Stomach (tissue), 4 donors: ENCODE measurements around the gene GALP.

ENCODE experiments used
- POLR2AphosphoS5 ChIP-seq, 3 donors: sonication (generic); formaldehyde crosslinking; IDR thresholded peaks; one replicate each; pipeline ENCODE4 v1.6.1; 2016; ENCODE audit warnings: antibody characterized with exemption in 3 of 3
- TF ChIP-seq, protein P1 (sequence below), 7 experiments: fragments of 450-650 bp in 4 of 7; fragments of 200-600 bp in 3 of 7; sonication (generic) in 3 of 7; IDR thresholded peaks; one replicate each; pipeline ENCODE4 v1.5.1; 2016 to 2019; ENCODE audit warnings: antibody characterized with exemption in 7 of 7, control low read depth in 2 of 7, mild to moderate bottlenecking in 1 of 7

DNA sequence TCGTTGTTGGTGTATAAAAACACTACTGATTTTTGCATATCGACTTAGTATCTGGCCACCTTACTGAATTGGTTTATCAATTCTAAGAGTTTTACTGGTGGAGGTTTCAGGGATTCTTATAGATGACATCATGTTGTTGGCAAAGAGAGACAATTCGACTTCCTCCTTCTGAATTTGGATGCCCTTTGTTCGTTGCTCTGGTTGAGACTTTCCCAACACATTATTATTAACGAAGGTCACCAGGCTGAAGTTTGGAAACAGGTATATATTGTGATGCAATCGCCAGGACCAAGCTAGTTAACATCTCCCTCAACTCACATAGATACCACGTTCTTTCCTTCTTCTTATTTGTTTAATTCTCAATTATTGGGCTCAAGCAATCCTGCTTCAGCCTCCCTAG is 23.9 kb downstream of the GALP start:
- TF ChIP-seq, protein P1, sequence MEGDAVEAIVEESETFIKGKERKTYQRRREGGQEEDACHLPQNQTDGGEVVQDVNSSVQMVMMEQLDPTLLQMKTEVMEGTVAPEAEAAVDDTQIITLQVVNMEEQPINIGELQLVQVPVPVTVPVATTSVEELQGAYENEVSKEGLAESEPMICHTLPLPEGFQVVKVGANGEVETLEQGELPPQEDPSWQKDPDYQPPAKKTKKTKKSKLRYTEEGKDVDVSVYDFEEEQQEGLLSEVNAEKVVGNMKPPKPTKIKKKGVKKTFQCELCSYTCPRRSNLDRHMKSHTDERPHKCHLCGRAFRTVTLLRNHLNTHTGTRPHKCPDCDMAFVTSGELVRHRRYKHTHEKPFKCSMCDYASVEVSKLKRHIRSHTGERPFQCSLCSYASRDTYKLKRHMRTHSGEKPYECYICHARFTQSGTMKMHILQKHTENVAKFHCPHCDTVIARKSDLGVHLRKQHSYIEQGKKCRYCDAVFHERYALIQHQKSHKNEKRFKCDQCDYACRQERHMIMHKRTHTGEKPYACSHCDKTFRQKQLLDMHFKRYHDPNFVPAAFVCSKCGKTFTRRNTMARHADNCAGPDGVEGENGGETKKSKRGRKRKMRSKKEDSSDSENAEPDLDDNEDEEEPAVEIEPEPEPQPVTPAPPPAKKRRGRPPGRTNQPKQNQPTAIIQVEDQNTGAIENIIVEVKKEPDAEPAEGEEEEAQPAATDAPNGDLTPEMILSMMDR (IDR thresholded peaks at IDR 0.05): no peak
- no peak for TF ChIP-seq POLR2AphosphoS5 (IDR thresholded peaks at IDR 0.05)
